Suprapubic skin (tissue), 4 donors: ENCODE results near the gene OR2A42. TPM values are rescaled to one million over a fixed set of nuclear protein-coding genes. Genes with fewer than 3 reads are reported as not detected.
"Not testable (repeated sequence)": the region's sequence is repeated elsewhere in the genome, so short reads cannot be mapped to it uniquely, and the experiment has no call there.

Source experiments
- DNase-seq, 2 donors: peaks; one replicate each; pipeline ENCODE4 v3.0.0-alpha.2; 2019; ENCODE audit warnings: low spot score in 2 of 2
- H3K27ac ChIP-seq: fragments of 200-600 bp; sonication (generic); one replicate; pipeline ENCODE4 v1.5.1; 2019
- H3K27me3 ChIP-seq: fragments of 200-600 bp; sonication (generic); one replicate; pipeline ENCODE4 v1.5.1; 2019
- H3K36me3 ChIP-seq: fragments of 200-600 bp; sonication (generic); one replicate; pipeline ENCODE4 v1.5.1; 2019
- H3K4me1 ChIP-seq: fragments of 200-600 bp; sonication (generic); one replicate; pipeline ENCODE4 v1.5.1; 2019
- H3K4me3 ChIP-seq: fragments of 200-600 bp; sonication (generic); one replicate; pipeline ENCODE4 v1.5.1; 2019; ENCODE audit warnings: mild to moderate bottlenecking
- H3K9me3 ChIP-seq: fragments of 200-600 bp; sonication (generic); one replicate; pipeline ENCODE4 v1.5.1; 2019
- WGBS: methylation state at CpG from one replicate; pipeline ENCODE4 v1.1.5; 2018; 5-methylcytosine and 5-hydroxymethylcytosine counted together
- total RNA-seq, 4 donors: library from RNA; depleted of rRNA; stranded (reverse); fragments of >200 nt; gene quantifications; one replicate each; pipeline ENCODE4 v1.1.0, GENCODE V29; 2016

The OR2A42 gene
- total RNA-seq, 4 donors from 2014 or later, result 0.56 TPM; not detected in 3

- H3K27ac ChIP-seq, H3K27me3 ChIP-seq, DNase-seq, H3K4me3 ChIP-seq, H3K36me3 ChIP-seq, H3K9me3 ChIP-seq, H3K4me1 ChIP-seq: not testable (repeated sequence)
Measured at GRCh38 chr7:144220531-144220930, 18.9 kb downstream of the OR2A42 start.

GRCh38 chr7:144219149-144219548 lies 20.3 kb downstream of the OR2A42 start:
- H3K36me3 ChIP-seq, H3K9me3 ChIP-seq, H3K4me1 ChIP-seq, H3K27me3 ChIP-seq, H3K27ac ChIP-seq, H3K4me3 ChIP-seq, DNase-seq: not testable (repeated sequence)
- no CpG with 5 or more reads among the region's 4 CpGs for WGBS

- not testable (repeated sequence) for H3K4me3 ChIP-seq, H3K36me3 ChIP-seq, DNase-seq, H3K27ac ChIP-seq, H3K9me3 ChIP-seq, H3K27me3 ChIP-seq, H3K4me1 ChIP-seq
- 94% methylated on average over 1 of the region's 1 CpG for WGBS
Measured at GRCh38 chr7:144218581-144218980, 20.8 kb downstream of the OR2A42 start.

GRCh38 chr7:144217200-144217599 lies 22.2 kb downstream of the OR2A42 start:
- H3K9me3 ChIP-seq, H3K27me3 ChIP-seq, H3K4me1 ChIP-seq, H3K36me3 ChIP-seq, DNase-seq, H3K4me3 ChIP-seq, H3K27ac ChIP-seq: not testable (repeated sequence)

- not testable (repeated sequence) for H3K27me3 ChIP-seq, H3K4me1 ChIP-seq, H3K9me3 ChIP-seq, H3K4me3 ChIP-seq, DNase-seq, H3K27ac ChIP-seq, H3K36me3 ChIP-seq
- WGBS, result no CpG with 5 or more reads among the region's 5 CpGs
Measured at GRCh38 chr7:144205306-144205705, 34.1 kb downstream of the OR2A42 start.

GRCh38 chr7:144203086-144203485 lies 36.3 kb downstream of the OR2A42 start:
- H3K9me3 ChIP-seq, H3K27ac ChIP-seq, DNase-seq, H3K27me3 ChIP-seq, H3K36me3 ChIP-seq, H3K4me1 ChIP-seq, H3K4me3 ChIP-seq: not testable (repeated sequence)
- no CpG with 5 or more reads among the region's 3 CpGs for WGBS

- not testable (repeated sequence) for H3K27ac ChIP-seq, H3K27me3 ChIP-seq, H3K36me3 ChIP-seq, H3K4me1 ChIP-seq, DNase-seq, H3K4me3 ChIP-seq, H3K9me3 ChIP-seq
- WGBS, result no CpG with 5 or more reads among the region's 1 CpG
Measured at GRCh38 chr7:144201978-144202377, 37.4 kb downstream of the OR2A42 start.

- not testable (repeated sequence) for H3K36me3 ChIP-seq, H3K4me1 ChIP-seq, H3K27me3 ChIP-seq, H3K9me3 ChIP-seq, DNase-seq, H3K4me3 ChIP-seq, H3K27ac ChIP-seq
- WGBS, result 29% methylated on average over 3 of the region's 4 CpGs
Measured at GRCh38 chr7:144198934-144199333, 40.5 kb downstream of the OR2A42 start.

GRCh38 chr7:144195212-144195872 lies 44.1 kb downstream of the OR2A42 start, which contains the start of gene ARHGEF35:
TSS of gene ARHGEF35 (minus strand) at chr7:144195833. CDS start at chr7:144188383, 7,450 bp downstream.
- not testable (repeated sequence) for H3K9me3 ChIP-seq, H3K36me3 ChIP-seq, H3K4me1 ChIP-seq, H3K27ac ChIP-seq, DNase-seq, H3K27me3 ChIP-seq
- peak within 1 kb of the TSS; percentile 42 for H3K4me3 ChIP-seq
- no CpG with 5 or more reads among the region's 51 CpGs for WGBS

GRCh38 chr7:144194453-144194852 lies 45.0 kb downstream of the OR2A42 start:
- H3K4me3 ChIP-seq, H3K36me3 ChIP-seq, H3K9me3 ChIP-seq, H3K27me3 ChIP-seq, H3K4me1 ChIP-seq, DNase-seq, H3K27ac ChIP-seq: not testable (repeated sequence)
- no CpG with 5 or more reads among the region's 6 CpGs for WGBS

GRCh38 chr7:144193782-144194181 lies 45.6 kb downstream of the OR2A42 start:
- not testable (repeated sequence) for H3K36me3 ChIP-seq, H3K27me3 ChIP-seq, DNase-seq, H3K4me3 ChIP-seq, H3K4me1 ChIP-seq, H3K9me3 ChIP-seq, H3K27ac ChIP-seq
- no CpG with 5 or more reads among the region's 11 CpGs for WGBS

GRCh38 chr7:144188578-144189171 lies 50.7 kb downstream of the OR2A42 start:
- H3K27ac ChIP-seq, H3K36me3 ChIP-seq, H3K9me3 ChIP-seq, DNase-seq, H3K4me3 ChIP-seq, H3K27me3 ChIP-seq, H3K4me1 ChIP-seq: not testable (repeated sequence)
- WGBS, result no CpG with 5 or more reads among the region's 3 CpGs

GRCh38 chr7:144187848-144188247 lies 51.6 kb downstream of the OR2A42 start:
- H3K27ac ChIP-seq, H3K4me1 ChIP-seq, H3K27me3 ChIP-seq, DNase-seq, H3K4me3 ChIP-seq, H3K9me3 ChIP-seq, H3K36me3 ChIP-seq: not testable (repeated sequence)
- no CpG with 5 or more reads among the region's 5 CpGs for WGBS

- H3K36me3 ChIP-seq, H3K4me1 ChIP-seq, H3K4me3 ChIP-seq, H3K9me3 ChIP-seq, H3K27me3 ChIP-seq, DNase-seq, H3K27ac ChIP-seq: not testable (repeated sequence)
- WGBS, result no CpG with 5 or more reads among the region's 19 CpGs
Measured at GRCh38 chr7:144183166-144183565, 56.2 kb downstream of the OR2A42 start, which contains the start of gene CTAGE4. TSS of gene CTAGE4 (plus strand) at chr7:144183466. CDS start at chr7:144183504, 38 bp downstream.

- not testable (repeated sequence) for H3K36me3 ChIP-seq, H3K9me3 ChIP-seq, H3K4me1 ChIP-seq, DNase-seq, H3K27ac ChIP-seq, H3K4me3 ChIP-seq, H3K27me3 ChIP-seq
- WGBS, result no CpG with 5 or more reads among the region's 2 CpGs
Measured at GRCh38 chr7:144179165-144179479, 60.3 kb downstream of the OR2A42 start.
